HepG2 (cell line): Measurements from ENCODE around the gene NFATC4. TPM values are rescaled to one million over a fixed set of nuclear protein-coding genes. Genes with fewer than 3 reads are reported as not detected.

Experiments
- ATAC-seq: fragments of 200-7000 bp; cut with Tn5 transposase; 3 replicates; pipeline ENCODE4 v1.9.1; 2020; ENCODE audit warnings: mild to moderate bottlenecking, moderate library complexity
- BruUV-seq: library from RNA; stranded (reverse); fragments of 400-500 nt; replicated peaks from 2 replicates; lab custom pipeline; 2021; lab: Mats Ljungman, UMichigan
- CTCF ChIA-PET: fragments of 300-600 bp; formaldehyde crosslinking; extraction: SDS; loops from one replicate; lab custom pipeline; 2021; ENCODE audit warnings: low total read pairs, inconsistent platforms, low intra/inter-chr PET ratio; lab: Yijun Ruan, JAX
- POLR2A ChIA-PET: fragments of 350-600 bp; sonication (Branson Sonifier 250); formaldehyde crosslinking; loops from one replicate; lab custom pipeline; 2020; ENCODE audit warnings: antibody characterized with exemption, inconsistent platforms; lab: Yijun Ruan, JAX
- DNase-seq: peaks from one replicate; pipeline ENCODE4 v3.0.0-alpha.2; 2015; ENCODE audit warnings: low spot score
- FAIRE-seq: peaks from 3 replicates; lab custom pipeline; 2011; peaks lifted over from hg19 to GRCh38; lab: Jason Lieb, UNC
- H2AFZ ChIP-seq: one replicate; pipeline ENCODE4 v1.6.1; 2011; ENCODE audit warnings: low read length, inconsistent platforms
- H3K27ac ChIP-seq: fragments of 300-600 bp; 3 replicates; pipeline ENCODE4 v1.8.0; 2011; ENCODE audit warnings: mixed run types, mild to moderate bottlenecking, mixed read lengths, low read length, inconsistent platforms; ENCODE audit not compliant: insufficient read depth; ENCODE audit errors: extremely low read length
- H3K27me3 ChIP-seq, 2 experiments: fragments of 200-600 bp in 1 of 2; 2 replicates in 1 of 2; 3 replicates in 1 of 2; pipeline versions ENCODE4 v1.6.0 to v1.8.0; 2011; ENCODE audit warnings: low read length in 2 of 2, mild to moderate bottlenecking in 2 of 2, moderate library complexity in 2 of 2, inconsistent platforms in 1 of 2; ENCODE audit not compliant: insufficient read depth in 2 of 2, control insufficient read depth in 1 of 2
- H3K36me3 ChIP-seq, 2 experiments: fragments of 200-600 bp in 1 of 2; replicated peaks in 1 of 2; 2 replicates in 1 of 2; 3 replicates in 1 of 2; pipeline versions ENCODE4 v1.5.1 to v1.8.0; 2011; ENCODE audit warnings: low read length in 2 of 2, inconsistent platforms in 1 of 2; ENCODE audit not compliant: insufficient read depth in 2 of 2, control insufficient read depth in 1 of 2
- H3K4me1 ChIP-seq: 2 replicates; pipeline ENCODE4 v1.5.1; 2012; ENCODE audit warnings: low read length, inconsistent platforms; ENCODE audit not compliant: insufficient read depth
- H3K4me2 ChIP-seq: 2 replicates; pipeline ENCODE4 v1.6.0; 2011; ENCODE audit warnings: low read depth, low read length, inconsistent platforms
- H3K4me3 ChIP-seq, 3 experiments: fragments of 200-600 bp in 1 of 3; sonication (generic), shearing (Covaris generic) in 1 of 3; replicated peaks in 1 of 3; 2 replicates each; pipeline ENCODE4 v1.5.1; 2011 to 2016; ENCODE audit warnings: low read length in 3 of 3, inconsistent platforms in 2 of 3, low read depth in 2 of 3, mild to moderate bottlenecking in 2 of 3, control low read depth in 1 of 3, mixed read lengths in 1 of 3; ENCODE audit not compliant: insufficient read depth in 1 of 3
- H3K79me2 ChIP-seq: one replicate; pipeline ENCODE4 v1.6.1; 2011; ENCODE audit warnings: low read length, inconsistent platforms; ENCODE audit not compliant: insufficient read depth
- H3K9ac ChIP-seq: 2 replicates; pipeline ENCODE4 v1.6.0; 2011; ENCODE audit warnings: mild to moderate bottlenecking, low read depth, low read length, inconsistent platforms; ENCODE audit not compliant: insufficient read depth
- H3K9me3 ChIP-seq: 2 replicates; pipeline ENCODE4 v1.5.1; 2012; ENCODE audit warnings: mild to moderate bottlenecking, low read length
- H4K20me1 ChIP-seq: 2 replicates; pipeline ENCODE4 v1.6.0; 2011; ENCODE audit warnings: inconsistent platforms, mild to moderate bottlenecking, low read length, moderate library complexity; ENCODE audit not compliant: insufficient read depth
- CEBPG ChIP-seq: IDR thresholded peaks from 2 replicates; pipeline ENCODE4 v1.6.1; 2016
- HINFP ChIP-seq: sonication (generic); formaldehyde crosslinking; IDR thresholded peaks from 2 replicates; pipeline ENCODE4 v1.4.0; 2020; ENCODE audit warnings: low read depth, mild to moderate bottlenecking, missing genetic modification reagents
- SOX6 ChIP-seq, 2 experiments: fragments of 450-650 bp in 1 of 2; sonication (generic) in 1 of 2; formaldehyde crosslinking in 1 of 2; IDR thresholded peaks; 2 replicates each; pipeline versions ENCODE4 v1.4.0 to v1.6.1; 2017 to 2020; ENCODE audit warnings: antibody characterized with exemption in 1 of 2, mild to moderate bottlenecking in 1 of 2, missing genetic modification reagents in 1 of 2
- TEAD2 ChIP-seq: sonication (generic); formaldehyde crosslinking; IDR thresholded peaks from 2 replicates; pipeline ENCODE4 v1.9.0; 2021; ENCODE audit warnings: missing genetic modification reagents
- U2AF2 ChIP-seq: fragments of 200-400 bp; formaldehyde crosslinking; IDR thresholded peaks from 2 replicates; pipeline ENCODE4 v1.6.1; 2017; ENCODE audit warnings: low read depth, mild to moderate bottlenecking, low read length
- ZNF235 ChIP-seq: sonication (generic); formaldehyde crosslinking; IDR thresholded peaks from 2 replicates; pipeline ENCODE4 v1.8.1; 2023; ENCODE audit warnings: mild to moderate bottlenecking, missing genetic modification reagents, borderline replicate concordance
- ZNF530 ChIP-seq: sonication (generic); formaldehyde crosslinking; IDR thresholded peaks from 2 replicates; pipeline ENCODE4 v1.5.0; 2020; ENCODE audit warnings: low read depth, mild to moderate bottlenecking, missing genetic modification reagents
- WGBS: methylation state at CpG from one replicate; pipeline ENCODE4 v1.1.6; 2017; ENCODE audit warnings: low lambda C conversion rate; 5-methylcytosine and 5-hydroxymethylcytosine counted together
- in situ Hi-C: cut with HindIII; loops from 2 replicates; pipeline ENCODE4 v1.10.0; 2017; ENCODE audit warnings: low pct_unique_long_range_greater_than_20kb; ENCODE audit not compliant: extremely low pct_ligation_motif_present
- intact Hi-C: fragments of 100-400 bp; cut with micrococcal nuclease; formaldehyde crosslinking; loops from one replicate; pipeline ENCODE4 v1.10.0; 2022; ENCODE audit not compliant: unreplicated experiment
- polyA plus RNA-seq, 8 experiments: library from polyadenylated mRNA; depleted of rRNA in 3 of 8; stranded (reverse) in 7 of 8; unstranded in 1 of 8; fragments of >200 nt; fragmentation: Illumina TruSeq in 4 of 8; extraction: Trizol in 4 of 8; gene quantifications; 2 replicates each; pipeline versions ENCODE4 v1.2.1 to v1.2.3, GENCODE V29; 2011 to 2016; ENCODE audit warnings: low read depth in 4 of 8, missing spikeins in 1 of 8, mixed read lengths in 1 of 8; ENCODE audit not compliant: insufficient read depth in 1 of 8
- total RNA-seq, 5 experiments: library from RNA; depleted of rRNA; stranded (reverse); fragments of >200 nt; fragmentation: Illumina TruSeq; extraction: Trizol; gene quantifications; 2 replicates each; pipeline ENCODE4 v1.2.3, GENCODE V29; 2016; ENCODE audit warnings: low read depth in 1 of 5

The NFATC4 gene
- total and polyA plus RNA-seq, 2 of the 13 experiments (the other 11 are each of a cell fraction or from before 2014, with no cell fraction given) = 0.04 to 0.15 TPM

- H3K27ac ChIP-seq = no peak overlapping the region
- BruUV-seq = no TSS peak
- intact Hi-C loops = no loop called here
- no peaks in the 10 kb centered on the region for H3K79me2 ChIP-seq
- DNase-seq (no peak), ATAC-seq (peak; percentile 1; the same call in 1 of the 3 replicates), FAIRE-seq (no peak)
- no peak overlapping the region for H3K4me3 ChIP-seq
- in situ Hi-C loops = no loop called here
- H3K4me1 ChIP-seq = peaks cover 9% of the 10 kb centered on the region
- H2AFZ ChIP-seq = no peak overlapping the region
- WGBS = 0% methylated on average over 3 of the region's 3 CpGs
- no peak overlapping the region for H3K4me2 ChIP-seq
- no peak for TF ChIP-seq SOX6 (IDR thresholded peaks at IDR 0.05)
- no peak for TF ChIP-seq SOX6 (CRISPR knock-in tag; IDR thresholded peaks at IDR 0.05)
- TF ChIP-seq U2AF2 = no peak
- TF ChIP-seq TEAD2 (CRISPR knock-in tag) = no peak
- no peak for TF ChIP-seq HINFP (CRISPR knock-in tag)
- TF ChIP-seq ZNF235 (CRISPR knock-in tag) = no peak
- no peak for TF ChIP-seq CEBPG (CRISPR knock-in tag)
- TF ChIP-seq ZNF530 (CRISPR knock-in tag) = no peak
- no peaks in the 10 kb centered on the region for H3K36me3 ChIP-seq
- peaks cover 25 to 78% of the 10 kb centered on the region in 2 experiments for H3K27me3 ChIP-seq
- no peak overlapping the region for H3K9ac ChIP-seq
- no peaks in the 10 kb centered on the region for H4K20me1 ChIP-seq
- POLR2A ChIA-PET = interaction anchor here (0.6 to 1.4 kb wide), 4 partner anchors 17 to 108 kb away, joined by 3 to 5 read pairs (median 4); partner anchors contain the start of genes DHRS1, NOP9 and TINF2
- CTCF ChIA-PET = interaction anchor here (0.6 kb wide), 1 partner anchor 114 kb away, joined by 3 read pairs; no protein-coding TSS in a partner anchor
- no peaks in the 10 kb centered on the region for H3K9me3 ChIP-seq
Measured at GRCh38 chr14:24323341-24323740, 44.6 kb upstream of the NFATC4 start.
